Activated T-helper 17 cell treated with anti-CD3 and anti-CD28 coated beads, Interleukin-2, amount 50 U/mL, for 72 hours (primary cell): ENCODE results near the gene RAX. TPM values are rescaled to one million over a fixed set of nuclear protein-coding genes. Genes with fewer than 3 reads are reported as not detected.

Source experiments
- ATAC-seq: fragments of 150-1000 bp; cut with Tn5 transposase; replicated peaks from 2 replicates; pipeline ENCODE4 v1.10.0; 2021; ENCODE audit warnings: mild to moderate bottlenecking, moderate library complexity
- H3K27ac Mint-ChIP-seq: one replicate; pipeline ENCODE4 v1.8.0; 2022; ENCODE audit warnings: mixed read lengths
- H3K27me3 Mint-ChIP-seq: one replicate; pipeline ENCODE4 v1.8.0; 2022; ENCODE audit warnings: mixed read lengths
- H3K36me3 Mint-ChIP-seq: one replicate; pipeline ENCODE4 v1.8.0; 2022; ENCODE audit warnings: low read depth, mild to moderate bottlenecking, mixed read lengths
- H3K4me1 Mint-ChIP-seq: one replicate; pipeline ENCODE4 v1.8.0; 2022; ENCODE audit warnings: mixed read lengths
- H3K4me3 Mint-ChIP-seq: one replicate; pipeline ENCODE4 v1.8.0; 2022; ENCODE audit warnings: mild to moderate bottlenecking, mixed read lengths
- H3K9me3 Mint-ChIP-seq: one replicate; pipeline ENCODE4 v1.8.0; 2022; ENCODE audit warnings: mixed read lengths
- total RNA-seq, 2 donors: library from RNA; stranded (reverse); gene quantifications; one replicate each; pipeline ENCODE4 v1.2.3, GENCODE V29; 2022

RAX gene
- total RNA-seq, 2 donors from 2014 or later = 0.24 TPM; not detected in 1

- H3K27ac Mint-ChIP-seq = no peak overlapping the region
- no peak overlapping the region for H3K4me3 Mint-ChIP-seq
- no peaks in the 10 kb centered on the region for H3K36me3 Mint-ChIP-seq
- H3K27me3 Mint-ChIP-seq = peaks cover 66% of the 10 kb centered on the region
- H3K9me3 Mint-ChIP-seq = no peaks in the 10 kb centered on the region
- H3K4me1 Mint-ChIP-seq = peaks cover 8% of the 10 kb centered on the region
- ATAC-seq = no peak
Observed at GRCh38 chr18:59218018-59218417, 55.2 kb downstream of the RAX start.

Other genes starting within 250 kb of the RAX start
- 10 to 100 TPM; 57.9 to 87.8 TPM for gene SEC11C, start 133.6 kb downstream of the RAX start, total RNA-seq
- not detected for gene GRP, start 53.3 kb downstream of the RAX start, total RNA-seq
- gene CPLX4, start 45.2 kb upstream of the RAX start, total RNA-seq = not detected
- 100 to 1,000 TPM; 134 to 245 TPM for gene LMAN1, start 85.8 kb upstream of the RAX start, total RNA-seq